Tibial artery (tissue), 4 donors: ENCODE measurements around the gene TLN1.

ENCODE experiments used
- DNase-seq, 2 donors: peaks; one replicate each; pipeline ENCODE4 v3.0.0-alpha.2; 2019
- H3K27ac ChIP-seq, 2 donors: fragments of 200-600 bp; sonication (generic) in 1 of 2; 1 replicate in 1 of 2; 2 replicates in 1 of 2; pipeline ENCODE4 v1.5.1; 2018 to 2019; ENCODE audit warnings: mild to moderate bottlenecking in 1 of 2
- H3K27me3 ChIP-seq, 2 donors: fragments of 200-600 bp; sonication (generic) in 1 of 2; one replicate each; pipeline versions ENCODE4 v1.5.1 to v1.6.0; 2016 to 2019
- H3K36me3 ChIP-seq, 3 donors: fragments of 200-600 bp; sonication (generic) in 2 of 3; one replicate each; pipeline ENCODE4 v1.5.1; 2016 to 2019; ENCODE audit warnings: mild to moderate bottlenecking in 2 of 3
- H3K4me1 ChIP-seq, 4 donors: fragments of 200-600 bp; sonication (generic) in 2 of 4; 1 replicate in 3 of 4; 2 replicates in 1 of 4; pipeline ENCODE4 v1.5.1; 2016 to 2019
- H3K4me3 ChIP-seq, 2 donors: fragments of 200-600 bp; sonication (generic) in 1 of 2; 1 replicate in 1 of 2; 2 replicates in 1 of 2; pipeline ENCODE4 v1.5.1; 2018 to 2019; ENCODE audit warnings: mild to moderate bottlenecking in 2 of 2
- H3K9me3 ChIP-seq, 3 donors: fragments of 200-600 bp; sonication (generic) in 1 of 3; one replicate each; pipeline ENCODE4 v1.5.1; 2016 to 2019
- intact Hi-C: fragments of 100-400 bp; cut with DNase I; formaldehyde crosslinking; loops from one replicate; pipeline ENCODE4 v1.15.0; 2023; ENCODE audit warnings: low total_unique reads
- TF ChIP-seq, protein P1 (sequence below), 2 experiments: fragments of 200-600 bp in 1 of 2; fragments of 450-650 bp in 1 of 2; IDR thresholded peaks; one replicate each; pipeline ENCODE4 v1.5.1; 2017 to 2019; ENCODE audit warnings: antibody characterized with exemption in 2 of 2, mild to moderate bottlenecking in 1 of 2, moderate library complexity in 1 of 2

TLN1 gene

GRCh38 chr9:35732185-35732799 lies at the start of gene TLN1, which contains the start of gene CREB3:
Gene TLN1 (minus strand): TSS chr9:35732195. CDS start chr9:35725694, 6,501 bp downstream.
Gene CREB3 (plus strand): TSS chr9:35732666. CDS start chr9:35732773, 107 bp downstream.
- DNase-seq = peak; percentile 99 to 100
- H3K36me3 ChIP-seq = peaks cover 25 to 29% (median 28%) of the 10 kb centered on the region in 3 donors
- H3K9me3 ChIP-seq = no peaks in the 10 kb centered on the region
- peak within 1 kb of the TSS; percentile 92 to 99 for H3K27ac ChIP-seq
- no peaks in the 10 kb centered on the region for H3K27me3 ChIP-seq
- H3K4me3 ChIP-seq = peak within 1 kb of the TSS; percentile 65 to 93
- intact Hi-C loops = loop anchor here (1.0 kb wide), 1 partner anchor 73 kb away; no protein-coding TSS in a partner anchor
- H3K4me1 ChIP-seq = peaks cover 0 to 68% (median 50%) of the 10 kb centered on the region in 4 donors
- TF ChIP-seq, protein P1, sequence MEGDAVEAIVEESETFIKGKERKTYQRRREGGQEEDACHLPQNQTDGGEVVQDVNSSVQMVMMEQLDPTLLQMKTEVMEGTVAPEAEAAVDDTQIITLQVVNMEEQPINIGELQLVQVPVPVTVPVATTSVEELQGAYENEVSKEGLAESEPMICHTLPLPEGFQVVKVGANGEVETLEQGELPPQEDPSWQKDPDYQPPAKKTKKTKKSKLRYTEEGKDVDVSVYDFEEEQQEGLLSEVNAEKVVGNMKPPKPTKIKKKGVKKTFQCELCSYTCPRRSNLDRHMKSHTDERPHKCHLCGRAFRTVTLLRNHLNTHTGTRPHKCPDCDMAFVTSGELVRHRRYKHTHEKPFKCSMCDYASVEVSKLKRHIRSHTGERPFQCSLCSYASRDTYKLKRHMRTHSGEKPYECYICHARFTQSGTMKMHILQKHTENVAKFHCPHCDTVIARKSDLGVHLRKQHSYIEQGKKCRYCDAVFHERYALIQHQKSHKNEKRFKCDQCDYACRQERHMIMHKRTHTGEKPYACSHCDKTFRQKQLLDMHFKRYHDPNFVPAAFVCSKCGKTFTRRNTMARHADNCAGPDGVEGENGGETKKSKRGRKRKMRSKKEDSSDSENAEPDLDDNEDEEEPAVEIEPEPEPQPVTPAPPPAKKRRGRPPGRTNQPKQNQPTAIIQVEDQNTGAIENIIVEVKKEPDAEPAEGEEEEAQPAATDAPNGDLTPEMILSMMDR (IDR thresholded peaks at IDR 0.05) = no peak

DNA sequence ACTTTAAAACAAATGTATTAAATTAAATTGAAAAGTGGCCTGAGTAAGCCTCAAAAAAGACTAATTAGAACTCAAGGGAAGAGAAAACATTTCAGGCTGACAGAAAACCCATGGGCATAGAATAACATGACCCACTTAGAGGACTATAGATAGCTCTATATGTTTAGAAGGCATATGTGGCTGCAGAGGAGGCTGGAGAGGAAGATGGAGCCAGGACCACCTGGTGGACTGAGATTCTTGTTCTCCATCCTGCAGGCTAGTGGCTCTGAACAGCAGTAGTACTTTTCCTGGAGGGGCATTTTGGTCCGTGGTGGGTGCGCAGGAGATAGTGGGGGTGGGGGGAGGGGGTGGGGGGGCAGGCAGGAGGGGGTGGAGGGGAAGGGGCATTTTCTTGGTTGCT lies 49.1 kb upstream of the TLN1 start:
- Histone ChIP-seq H3K9me3 (no peaks in the 10 kb centered on the region), H3K27ac (no peak overlapping the region), H3K4me3 (no peak overlapping the region), H3K27me3 (no peaks in the 10 kb centered on the region), H3K4me1 (no peaks in the 10 kb centered on the region), H3K36me3 (no peaks in the 10 kb centered on the region)
- DNase-seq = no peak
- TF ChIP-seq, protein P1 (IDR thresholded peaks at IDR 0.05) = no peak
- intact Hi-C loops = no loop called here

DNA sequence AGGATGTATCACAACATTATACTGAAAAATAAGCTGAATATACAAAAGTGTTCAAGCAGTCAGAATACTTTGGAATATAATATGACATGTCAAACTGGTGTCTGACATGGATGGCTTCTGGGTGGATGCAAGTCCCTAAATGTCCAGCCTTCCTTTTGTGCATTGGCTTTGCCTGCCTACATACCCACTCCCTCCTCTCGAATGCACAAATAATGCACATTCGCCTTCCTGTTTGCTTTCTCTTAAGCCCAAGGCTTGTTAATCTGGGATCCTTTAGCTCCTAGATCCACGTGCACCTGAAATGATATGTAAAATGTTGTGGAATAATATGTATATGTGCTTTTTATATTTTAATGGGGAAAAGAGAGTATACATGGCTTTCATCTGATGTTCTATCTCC lies 46.5 kb upstream of the TLN1 start:
- no peak for DNase-seq
- no peak overlapping the region for H3K27ac ChIP-seq
- no peaks in the 10 kb centered on the region for H3K27me3 ChIP-seq
- H3K4me3 ChIP-seq = no peak overlapping the region
- no peaks in the 10 kb centered on the region for H3K36me3 ChIP-seq
- intact Hi-C loops = no loop called here
- TF ChIP-seq, protein P1 (IDR thresholded peaks at IDR 0.05) = no peak
- H3K9me3 ChIP-seq = no peaks in the 10 kb centered on the region
- no peaks in the 10 kb centered on the region for H3K4me1 ChIP-seq

DNA sequence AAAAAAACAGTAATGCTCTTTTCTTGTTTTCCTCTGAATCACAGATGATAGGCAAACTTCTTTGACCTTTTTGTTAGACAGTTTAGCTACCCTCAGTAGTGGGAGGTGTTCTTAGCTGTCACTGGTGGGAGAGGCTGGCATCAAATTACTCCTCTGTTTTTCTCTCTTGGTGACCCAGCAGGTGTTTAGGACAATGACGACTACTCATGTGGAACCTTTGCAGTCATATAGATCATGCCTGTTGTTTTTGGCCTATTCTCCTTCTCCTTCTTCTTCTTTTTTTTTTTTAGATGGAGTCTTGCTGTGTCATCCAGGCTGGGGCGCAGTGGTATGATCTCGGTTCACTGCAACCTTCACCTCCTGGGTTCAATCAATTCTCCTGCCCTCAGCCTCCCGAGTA lies 44.0 kb upstream of the TLN1 start:
- TF ChIP-seq, protein P1 (IDR thresholded peaks at IDR 0.05) = no peak
- peaks cover 0 to 11% (median 10%) of the 10 kb centered on the region in 4 donors for H3K4me1 ChIP-seq
- H3K36me3 ChIP-seq = no peaks in the 10 kb centered on the region
- no peak overlapping the region for H3K27ac ChIP-seq
- H3K9me3 ChIP-seq = no peaks in the 10 kb centered on the region
- DNase-seq = no peak
- H3K27me3 ChIP-seq = no peaks in the 10 kb centered on the region
- intact Hi-C loops = no loop called here
- H3K4me3 ChIP-seq = no peak overlapping the region

- TF ChIP-seq, protein P1 (IDR thresholded peaks at IDR 0.05) = no peak
- Histone ChIP-seq H3K36me3 (no peaks in the 10 kb centered on the region), H3K9me3 (no peaks in the 10 kb centered on the region), H3K27me3 (no peaks in the 10 kb centered on the region), H3K4me3 (no peak overlapping the region), H3K27ac (no peak overlapping the region), H3K4me1 (peaks cover 0 to 20% (median 18%) of the 10 kb centered on the region in 4 donors)
- intact Hi-C loops = no loop called here
- DNase-seq = peak in 1 of 2 donors; percentile 34
Measured at GRCh38 chr9:35774907-35775635, 43.1 kb upstream of the TLN1 start.
